Left lung (tissue), 10 donors: Measurements from ENCODE around the gene HDAC4. TPM values are rescaled to one million over a fixed set of nuclear protein-coding genes. Genes with fewer than 3 reads are reported as not detected.

Experiments
- ATAC-seq: fragments of 200-7000 bp; cut with Tn5 transposase; one replicate; pipeline ENCODE4 v1.9.1; 2020; ENCODE audit warnings: moderate library complexity
- DNase-seq, 4 donors: peaks; one replicate each; pipeline ENCODE4 v3.0.0-alpha.2; 2013 to 2020
- H3K27ac ChIP-seq, 2 donors: fragments of 200-600 bp; sonication (generic) in 1 of 2; one replicate each; pipeline versions ENCODE4 v1.5.0 to v1.8.0; 2020 to 2021
- H3K27me3 ChIP-seq, 2 donors: fragments of 200-600 bp; sonication (generic) in 1 of 2; one replicate each; pipeline versions ENCODE4 v1.5.0 to v1.8.0; 2020 to 2021
- H3K36me3 ChIP-seq, 2 donors: fragments of 200-600 bp; sonication (generic) in 1 of 2; one replicate each; pipeline versions ENCODE4 v1.5.0 to v1.8.0; 2020 to 2021
- H3K4me1 ChIP-seq, 2 donors: fragments of 200-600 bp; one replicate each; pipeline ENCODE4 v1.8.0; 2021
- H3K4me3 ChIP-seq, 2 donors: fragments of 200-600 bp; sonication (generic) in 1 of 2; one replicate each; pipeline versions ENCODE4 v1.5.0 to v1.8.0; 2020 to 2021; ENCODE audit warnings: mild to moderate bottlenecking in 1 of 2
- H3K9me3 ChIP-seq, 2 donors: fragments of 200-600 bp; sonication (generic) in 1 of 2; one replicate each; pipeline versions ENCODE4 v1.5.0 to v1.8.0; 2020 to 2021
- CTCF ChIP-seq, 2 donors: fragments of 200-600 bp; sonication (generic) in 1 of 2; IDR thresholded peaks; one replicate each; pipeline versions ENCODE4 v1.5.0 to v1.8.0; 2021; ENCODE audit warnings: antibody characterized with exemption in 2 of 2
- intact Hi-C, 2 donors: fragments of 100-400 bp; cut with DNase I; formaldehyde crosslinking; loops; one replicate each; pipeline versions ENCODE4 v1.11.2 to v1.14.2; 2022
- polyA plus RNA-seq, 6 donors: library from polyadenylated mRNA; unstranded; fragments of 120-200 nt; gene quantifications; one replicate each; pipeline ENCODE4 v1.2.1, GENCODE V29; 2013; ENCODE audit not compliant: insufficient read length in 6 of 6
- total RNA-seq, 2 donors: library from RNA; stranded (reverse); fragmentation: NEBNext Ultra II Directional; extraction: Animal tissue kit (Norgen Biotek cat#: 25700); gene quantifications; one replicate each; pipeline ENCODE4 v1.2.1, GENCODE V29; 2021
- donor health status: DM: no; HTN: yes; CAD: no.
- donor health status: DM: no; HTN: no; CAD: no.

HDAC4 gene
- total and polyA plus RNA-seq, 8 donors: 9.9 to 36.8 (median 12.8) TPM

DNA sequence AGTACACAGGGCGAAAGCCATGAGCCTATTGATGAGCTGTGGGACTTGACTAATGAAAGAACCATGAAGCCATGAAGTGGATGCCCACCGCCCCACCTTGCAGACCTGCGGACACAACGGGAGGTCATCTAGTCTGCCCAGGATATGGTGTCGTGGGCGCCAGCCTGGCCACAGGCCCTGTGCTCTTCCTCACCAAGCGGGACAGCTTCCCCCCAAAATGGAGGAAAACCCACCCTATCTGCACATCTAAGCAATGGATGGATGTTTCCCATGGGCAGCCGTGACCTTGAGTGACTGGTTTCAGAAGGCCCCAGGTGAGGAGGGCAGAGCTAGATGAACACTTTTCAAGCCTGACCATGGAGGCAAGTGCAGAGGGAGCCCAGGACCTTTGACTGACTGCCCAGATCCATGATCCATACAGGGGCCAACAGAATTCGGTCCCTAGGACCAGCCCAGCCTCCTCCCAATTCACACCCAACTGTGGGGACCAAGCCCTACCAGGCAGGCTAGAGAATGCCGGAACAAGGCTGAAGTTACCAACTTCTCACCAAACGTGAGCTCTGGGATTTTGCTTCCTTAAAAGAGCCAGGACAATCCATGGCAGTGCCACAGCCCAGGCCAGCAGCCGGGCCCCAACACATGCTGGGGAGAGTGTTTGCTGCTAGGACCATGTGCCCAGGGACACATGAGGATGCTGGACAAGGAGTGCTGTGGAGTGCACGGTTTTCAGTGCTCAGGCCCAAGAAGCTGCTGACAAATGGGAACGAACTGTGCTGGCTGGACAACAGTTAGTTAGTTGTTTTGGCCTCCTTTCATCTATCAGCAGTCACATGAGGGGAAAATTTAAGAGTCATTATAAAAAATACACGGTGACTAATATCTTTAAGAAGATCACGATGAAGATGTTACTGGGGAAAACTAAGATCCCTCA, 249.4 kb downstream of the HDAC4 start:
- Histone ChIP-seq H3K36me3 (peaks cover 0 to 80% of the 10 kb centered on the region in 2 donors), H3K27me3 (no peaks in the 10 kb centered on the region), H3K4me3 (no peak overlapping the region), H3K4me1 (no peaks in the 10 kb centered on the region), H3K9me3 (no peaks in the 10 kb centered on the region), H3K27ac (peak overlapping the region; percentile 7 to 57)
- no peak for ATAC-seq
- no peak for TF ChIP-seq CTCF (IDR thresholded peaks at IDR 0.05)
- DNase-seq: peak in 2 of 4 donors; percentile 19 to 38
- intact Hi-C loops: no loop called here

DNA sequence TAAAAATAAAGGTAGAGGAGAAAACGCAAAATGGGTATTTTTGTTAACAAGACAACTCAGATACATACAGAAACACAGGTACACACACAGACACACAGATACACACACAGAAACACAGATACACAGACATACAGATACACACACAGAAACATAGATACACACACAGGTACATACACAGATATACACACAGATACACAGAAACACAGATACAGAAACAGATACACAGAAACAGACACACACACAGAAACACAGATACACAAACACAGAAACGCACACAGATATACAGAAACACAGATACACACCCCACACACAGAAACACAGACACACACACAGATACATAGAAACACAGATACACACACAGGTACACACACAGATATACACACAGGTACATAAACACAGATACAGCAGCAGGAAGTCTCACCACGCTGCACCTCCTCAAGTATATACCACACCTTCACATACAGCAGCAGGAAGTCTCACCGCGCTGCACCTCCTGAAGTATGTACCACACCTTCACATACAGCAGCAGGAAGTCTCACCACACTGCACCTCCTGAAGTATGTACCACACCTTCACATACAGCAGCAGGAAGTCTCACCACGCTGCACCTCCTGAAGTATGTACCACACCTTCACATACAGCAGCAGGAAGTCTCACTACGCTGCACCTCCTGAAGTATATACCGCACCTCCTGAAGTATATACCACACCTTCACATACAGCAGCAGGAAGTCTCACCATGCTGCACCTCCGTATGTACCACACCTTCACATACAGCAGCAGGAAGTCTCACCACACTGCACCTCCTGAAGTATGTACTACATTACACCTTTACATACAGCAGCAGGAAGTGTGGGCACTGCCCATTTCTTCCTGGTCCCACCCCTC, 250.5 kb downstream of the HDAC4 start:
- ATAC-seq (no peak), DNase-seq (no peak)
- TF ChIP-seq CTCF (IDR thresholded peaks at IDR 0.05): no peak
- H3K36me3 ChIP-seq: peaks cover 0 to 80% of the 10 kb centered on the region in 2 donors
- no peaks in the 10 kb centered on the region for H3K9me3 ChIP-seq
- H3K27me3 ChIP-seq: no peaks in the 10 kb centered on the region
- H3K27ac ChIP-seq: peak overlapping the region in 1 of 2 donors; percentile 57
- intact Hi-C loops: no loop called here
- H3K4me1 ChIP-seq: no peaks in the 10 kb centered on the region
- H3K4me3 ChIP-seq: no peak overlapping the region

GRCh38 chr2:239149501-239149900, 251.3 kb downstream of the HDAC4 start:
- ATAC-seq (no peak), DNase-seq (peak in 2 of 4 donors; percentile 24 to 53)
- intact Hi-C loops: no loop called here

GRCh38 chr2:239148495-239149200, 252.2 kb downstream of the HDAC4 start:
- Histone ChIP-seq H3K36me3 (peaks cover 0 to 80% of the 10 kb centered on the region in 2 donors), H3K9me3 (no peaks in the 10 kb centered on the region), H3K27me3 (no peaks in the 10 kb centered on the region), H3K4me3 (no peak overlapping the region), H3K27ac (no peak overlapping the region), H3K4me1 (no peaks in the 10 kb centered on the region)
- intact Hi-C loops: no loop called here
- ATAC-seq: no peak
- DNase-seq: peak in 2 of 4 donors; percentile 26 to 45
- TF ChIP-seq CTCF (IDR thresholded peaks at IDR 0.05): no peak

More at GRCh38 chr2:239149501-239149900, 251.3 kb downstream of the HDAC4 start:
- no peak for TF ChIP-seq CTCF (IDR thresholded peaks at IDR 0.05)
- H3K27ac ChIP-seq: no peak overlapping the region
- H3K4me3 ChIP-seq: no peak overlapping the region
- peaks cover 0 to 80% of the 10 kb centered on the region in 2 donors for H3K36me3 ChIP-seq
- no peaks in the 10 kb centered on the region for H3K9me3 ChIP-seq
- no peaks in the 10 kb centered on the region for H3K27me3 ChIP-seq
- H3K4me1 ChIP-seq: no peaks in the 10 kb centered on the region
